GM18858 (cell line): ENCODE data around the gene PINLYP.
"Not testable (repeated sequence)": the region's sequence is repeated elsewhere in the genome, so short reads cannot be mapped to it uniquely, and the experiment has no call there.

Experiments
- ATAC-seq: cut with Tn5 transposase; IDR thresholded peaks from one replicate; pipeline ENCODE4 v1.9.1; 2021; ENCODE audit not compliant: unreplicated experiment

PINLYP gene

GRCh38 chr19:43575156-43575950, at the start of gene PINLYP, which contains the start of gene XRCC1:
Gene PINLYP, plus strand, starts transcription at chr19:43575801. Its CDS starts 1,391 bp downstream, at chr19:43577192.
Gene XRCC1, minus strand, starts transcription at chr19:43575527. Its CDS starts 69 bp downstream, at chr19:43575458.
- ATAC-seq, result peak; percentile 82

DNA sequence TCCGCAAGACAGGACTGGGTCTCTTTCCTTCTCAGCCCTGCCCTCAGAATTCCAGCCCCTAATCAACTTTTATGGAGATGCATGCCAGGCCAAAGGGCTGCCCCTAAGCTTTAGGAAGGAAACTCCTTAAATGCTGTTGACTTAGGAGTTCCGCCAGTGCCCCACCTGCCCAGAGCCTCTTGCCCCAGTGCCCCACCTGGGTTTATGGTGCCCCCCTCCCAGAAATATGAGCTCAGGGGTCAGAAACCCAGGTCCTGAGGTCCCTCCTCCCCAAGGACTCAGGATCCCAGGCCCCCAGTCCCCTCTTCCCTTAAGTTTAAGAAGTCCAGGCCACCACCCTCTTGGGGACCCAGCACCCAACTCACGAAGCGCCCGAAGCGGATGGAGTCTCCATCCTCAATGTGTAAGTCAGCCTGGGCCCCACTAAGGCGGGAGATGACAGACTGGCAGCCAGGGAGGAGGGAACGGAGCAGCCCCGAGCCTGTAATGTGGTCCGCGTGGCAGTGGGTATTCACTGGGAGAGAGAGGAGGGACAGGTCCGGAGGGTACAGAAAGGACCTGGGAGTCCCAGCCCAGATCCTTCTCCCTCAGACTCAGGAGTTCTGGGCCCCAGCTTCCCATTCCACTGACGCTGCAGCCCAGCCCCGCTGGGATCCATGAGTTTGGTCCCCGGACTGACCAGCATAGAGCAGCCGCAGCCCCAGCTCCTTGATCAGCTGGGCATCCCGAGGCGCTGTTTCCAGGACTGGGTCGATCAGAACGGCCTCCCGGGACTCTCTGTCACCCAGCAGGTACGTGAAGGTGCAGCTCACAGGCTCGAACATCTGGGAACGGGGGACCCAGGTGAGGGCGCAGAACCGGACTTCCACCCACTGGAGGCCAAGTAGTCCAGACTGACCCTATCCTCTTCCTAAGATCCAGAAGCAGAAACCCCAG, 49.5 kb upstream of the PINLYP start:
- no peak for ATAC-seq

GRCh38 chr19:43526884-43527859, 48.4 kb upstream of the PINLYP start, which contains the start of gene ETHE1:
Gene ETHE1, minus strand, starts transcription at chr19:43527201. Its CDS starts 24 bp downstream, at chr19:43527177.
- peak; percentile 42 for ATAC-seq

DNA sequence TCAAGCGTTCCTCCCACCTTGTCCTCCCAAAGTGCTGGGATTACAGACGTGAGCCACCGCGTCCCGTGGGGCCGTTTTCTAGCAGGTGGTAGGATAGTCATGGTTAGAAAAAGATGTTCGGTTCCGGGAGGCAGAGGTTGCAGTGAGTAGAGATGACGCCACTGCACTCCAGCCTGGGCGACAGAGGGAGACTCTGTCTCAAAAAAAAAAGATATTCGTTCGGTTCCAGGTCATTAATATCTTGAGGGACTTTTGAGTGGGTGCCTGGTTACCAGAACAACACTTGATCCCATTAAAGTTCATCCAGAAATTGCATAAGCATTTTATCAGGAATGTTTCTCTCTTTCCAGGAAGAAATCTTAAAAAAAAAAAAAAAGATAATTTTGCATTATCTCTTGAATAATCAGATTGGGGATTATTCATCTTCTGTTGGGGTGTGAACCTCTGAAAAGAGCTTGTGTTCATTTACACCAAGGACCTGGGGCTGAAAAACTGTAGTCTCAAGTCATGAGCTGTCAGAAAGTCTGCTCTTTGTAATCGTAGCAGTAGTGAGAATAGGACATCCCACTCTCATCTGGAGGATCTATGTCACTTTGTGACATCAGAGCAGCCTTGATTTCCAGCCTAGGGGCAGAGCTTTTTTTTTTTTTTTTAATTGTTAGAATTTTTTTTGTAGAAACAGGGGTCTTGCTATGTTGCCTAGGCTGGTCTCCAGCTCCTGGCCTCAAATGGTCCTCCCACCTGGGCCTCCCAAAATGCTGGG, 47.6 kb upstream of the PINLYP start:
- no peak for ATAC-seq

GRCh38 chr19:43532571-43532961, 43.0 kb upstream of the PINLYP start:
- peak; percentile 12 for ATAC-seq

GRCh38 chr19:43532962-43533545, 42.5 kb upstream of the PINLYP start, which contains the start of gene ZNF575:
Gene ZNF575, plus strand, starts transcription at chr19:43533188. Its CDS starts 1,235 bp downstream, at chr19:43534423.
- peak; percentile 42 for ATAC-seq

- peak; percentile 38 for ATAC-seq
Measured at GRCh38 chr19:43533546-43534304, 41.9 kb upstream of the PINLYP start.

DNA sequence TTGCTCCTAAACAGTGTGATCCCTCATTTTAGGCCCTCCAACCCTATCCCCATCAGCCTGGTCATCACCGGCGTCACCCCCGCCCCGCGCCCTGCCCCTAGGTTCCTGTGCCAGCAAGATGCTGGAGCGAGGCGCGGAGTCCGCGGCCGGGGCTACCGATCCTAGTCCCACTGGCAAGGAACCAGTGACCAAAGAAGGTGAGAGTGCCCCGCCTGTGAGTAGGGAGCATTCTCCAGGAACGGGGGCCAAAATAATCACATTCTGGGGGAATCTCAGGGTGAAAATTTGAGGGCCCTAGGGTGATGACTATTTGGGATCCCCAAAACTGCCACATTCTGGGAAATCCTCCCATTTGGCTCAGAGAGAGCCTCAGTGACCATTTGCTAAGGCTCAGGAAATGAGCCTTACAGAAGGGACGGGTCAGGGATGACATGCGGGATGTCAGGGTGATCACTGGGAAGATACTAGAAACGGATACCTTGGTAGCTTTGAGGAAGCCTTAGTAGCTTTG, 41.2 kb upstream of the PINLYP start:
- no peak for ATAC-seq

DNA sequence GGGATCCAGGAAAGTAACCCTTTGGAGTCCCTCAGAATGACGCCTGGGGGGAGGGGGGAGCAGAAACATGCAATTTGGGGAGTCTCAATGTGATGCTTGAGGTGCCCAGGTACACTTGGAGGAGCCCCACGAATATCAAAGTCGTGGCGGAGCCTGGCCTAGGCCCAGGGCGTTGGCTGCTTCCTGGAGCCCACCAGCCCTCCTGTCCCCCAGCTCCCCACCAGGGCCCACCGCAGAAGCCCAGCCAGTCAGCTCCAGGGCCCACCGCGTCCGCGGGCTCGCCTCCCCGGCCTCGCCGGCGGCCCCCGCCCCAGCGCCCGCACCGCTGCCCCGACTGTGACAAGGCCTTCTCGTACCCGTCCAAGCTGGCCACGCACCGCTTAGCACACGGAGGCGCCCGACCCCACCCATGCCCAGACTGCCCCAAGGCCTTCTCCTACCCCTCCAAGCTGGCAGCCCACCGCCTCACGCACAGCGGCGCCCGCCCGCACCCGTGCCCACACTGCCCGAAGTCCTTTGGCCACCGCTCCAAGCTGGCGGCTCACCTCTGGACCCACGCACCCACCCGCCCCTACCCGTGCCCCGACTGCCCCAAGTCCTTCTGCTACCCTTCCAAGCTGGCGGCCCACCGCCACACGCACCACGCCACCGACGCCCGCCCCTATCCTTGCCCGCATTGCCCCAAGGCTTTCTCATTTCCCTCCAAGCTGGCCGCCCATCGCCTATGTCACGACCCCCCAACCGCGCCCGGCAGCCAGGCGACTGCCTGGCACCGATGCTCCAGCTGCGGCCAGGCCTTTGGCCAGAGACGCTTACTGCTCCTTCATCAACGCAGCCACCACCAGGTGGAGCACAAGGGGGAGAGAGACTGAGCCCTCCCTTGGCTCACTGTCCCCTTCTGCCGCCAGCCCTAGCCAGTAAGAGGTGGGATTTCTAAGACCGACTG, 40.5 kb upstream of the PINLYP start:
- no peak for ATAC-seq

DNA sequence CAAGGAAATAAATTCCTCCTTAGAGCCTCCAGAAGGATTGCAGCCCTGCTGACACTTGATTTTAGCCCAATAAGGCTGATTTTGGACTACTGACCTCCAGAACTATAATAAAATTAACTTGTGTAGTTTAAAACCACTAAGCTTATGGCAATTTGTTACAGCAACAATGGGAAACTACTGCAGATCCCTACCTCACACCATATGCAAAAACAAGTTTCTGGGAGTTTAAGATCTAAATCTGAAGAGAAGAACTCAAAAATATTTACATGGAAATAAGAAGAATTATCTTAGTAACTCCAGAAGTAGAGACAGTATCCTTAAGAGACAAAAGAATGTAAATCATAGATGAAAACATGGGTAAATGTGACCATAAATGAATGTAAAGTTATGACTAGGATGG, 36.7 kb upstream of the PINLYP start:
- ATAC-seq, result no peak

GRCh38 chr19:43540381-43540780, 35.2 kb upstream of the PINLYP start:
- ATAC-seq, result no peak

DNA sequence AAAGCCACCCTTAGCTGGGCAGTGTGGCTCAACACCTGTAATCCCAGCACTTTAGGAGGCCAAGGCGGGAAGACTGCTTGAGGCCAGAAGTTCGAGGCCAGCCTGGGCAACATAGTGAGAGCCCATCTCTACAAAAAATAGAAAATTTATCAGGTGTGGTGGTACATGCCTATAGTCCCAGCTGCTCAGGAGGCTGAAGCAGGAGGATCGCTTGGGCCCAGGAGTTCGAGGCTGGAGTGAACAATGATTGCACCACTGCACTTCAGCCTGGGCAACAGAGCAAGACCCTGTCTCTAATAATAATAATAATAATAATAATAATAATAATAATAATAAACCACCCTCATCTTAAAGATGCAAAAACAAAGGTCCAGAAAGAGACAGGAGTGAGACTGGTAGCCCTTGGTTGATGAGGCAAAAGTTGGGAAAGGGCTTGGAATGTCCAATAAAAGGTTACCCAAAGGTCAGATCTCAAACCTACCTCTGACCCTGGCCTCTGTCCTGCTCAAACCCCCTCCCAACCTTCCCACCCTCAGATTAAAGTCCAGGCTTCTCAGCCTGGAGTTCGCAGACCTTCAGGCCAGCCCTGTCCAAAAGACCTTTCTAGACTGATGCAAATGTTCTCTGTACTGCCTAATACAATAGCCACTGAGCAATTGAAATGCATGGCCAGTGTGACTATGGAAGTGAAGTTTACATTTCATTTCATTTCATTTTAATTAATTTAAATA, 33.5 kb upstream of the PINLYP start:
- no peak for ATAC-seq

DNA sequence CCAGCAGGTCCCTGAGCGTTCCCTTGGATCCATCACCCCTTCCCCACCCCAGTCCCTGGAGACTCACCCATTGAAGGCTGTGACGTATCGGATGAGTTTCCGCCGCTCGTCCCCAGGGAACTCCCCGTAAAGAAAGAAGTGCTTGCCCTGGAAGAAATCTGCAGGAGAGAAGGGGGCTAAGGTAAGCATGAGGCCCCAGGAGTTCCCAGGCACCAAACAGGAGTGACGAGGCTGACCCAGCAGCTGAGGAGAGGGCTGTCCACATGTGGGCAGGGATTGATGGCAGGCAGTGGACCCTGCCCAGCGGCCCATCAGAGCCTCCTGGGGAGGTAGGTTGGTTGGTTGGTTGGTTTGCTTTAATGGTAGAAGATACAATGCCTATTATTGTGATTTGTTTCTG, 31.5 kb upstream of the PINLYP start:
- no peak for ATAC-seq

DNA sequence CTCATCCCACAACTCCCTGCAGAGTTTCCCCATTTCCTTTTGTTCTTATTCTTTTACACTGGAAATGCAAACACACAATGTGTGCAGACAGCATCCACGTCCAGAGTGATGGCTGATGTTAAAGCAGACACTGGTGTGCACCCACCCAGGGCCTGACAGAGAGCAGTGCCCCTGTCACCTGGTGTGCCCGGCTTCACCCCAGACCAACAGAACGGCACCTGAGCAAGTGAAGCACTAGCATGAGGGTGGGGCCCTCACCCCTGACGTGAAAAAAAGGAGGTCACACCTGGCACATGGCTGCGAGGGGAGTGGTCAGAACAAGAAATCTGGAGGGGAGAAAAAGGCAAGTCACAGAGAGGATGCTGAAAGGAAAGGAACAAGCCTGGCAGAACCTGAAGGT, 30.3 kb upstream of the PINLYP start:
- ATAC-seq, result no peak

- no peak for ATAC-seq
Measured at GRCh38 chr19:43545981-43546380, 29.6 kb upstream of the PINLYP start.

- ATAC-seq, result no peak
Measured at GRCh38 chr19:43546581-43546980, 29.0 kb upstream of the PINLYP start.

- not testable (repeated sequence) for ATAC-seq
Measured at GRCh38 chr19:43547926-43548325, 27.7 kb upstream of the PINLYP start.
